ENCODE data around the gene SRCAP.

SRCAP gene

DNA sequence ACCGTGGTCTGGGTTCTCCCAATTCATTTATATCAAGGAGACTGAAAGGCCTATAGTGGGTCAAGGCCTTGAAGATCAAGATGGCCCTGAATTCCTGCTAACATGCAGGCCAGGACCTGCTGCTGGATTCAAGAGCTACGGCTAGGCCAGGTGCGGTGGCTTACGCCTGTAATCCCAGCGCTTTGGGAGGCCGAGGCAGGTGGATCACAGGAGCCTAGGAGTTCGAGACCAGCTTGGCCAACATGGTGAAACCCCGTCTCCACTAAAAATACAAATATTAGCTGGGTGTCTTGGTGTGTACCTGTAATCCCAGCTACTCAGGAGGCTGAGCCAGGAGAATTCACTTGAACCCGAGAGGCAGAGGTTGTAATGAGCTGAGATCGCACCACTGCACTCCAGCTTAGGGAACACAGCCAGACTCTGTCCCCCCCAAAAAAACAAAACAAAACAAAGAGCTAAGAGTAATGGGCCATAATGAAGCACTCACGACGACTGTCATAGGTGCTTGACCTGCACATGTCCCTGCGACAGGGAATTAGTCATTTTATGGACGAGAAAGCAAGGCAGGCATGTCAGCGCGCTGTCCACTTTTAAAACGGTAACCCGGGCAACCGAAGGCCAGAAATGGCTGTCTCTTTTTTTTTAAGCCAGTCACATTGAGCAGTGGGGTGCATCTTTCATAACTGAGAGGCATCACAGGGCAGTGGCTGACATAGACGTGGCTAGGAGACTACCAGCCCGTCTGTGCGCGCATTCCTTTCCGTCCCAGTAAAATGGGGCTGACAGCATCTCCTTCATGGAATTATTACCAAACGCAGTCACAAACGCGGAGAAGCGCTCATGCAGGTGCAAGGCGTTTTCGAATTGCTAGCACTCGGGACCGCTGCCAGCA, 41.8 kb upstream of the SRCAP start (continued):
- TF ChIP-seq ZNF302 (tag by site-specific recombination; IDR thresholded peaks at IDR 0.05; ENCODE audit: low read depth): no peak
- TF ChIP-seq MEIS1 (CRISPR knock-in tag; IDR thresholded peaks at IDR 0.05; ENCODE audit: borderline replicate concordance): peak; percentile 47; the same call in 1 of the 2 replicates
- peak; percentile 62; the same call in 1 of the 2 replicates for TF ChIP-seq SCRT2 (tag by site-specific recombination; IDR thresholded peaks at IDR 0.05)
- no peak for TF ChIP-seq ZNF792 (tag by site-specific recombination; IDR thresholded peaks at IDR 0.05)
- TF ChIP-seq HOXC10 (CRISPR knock-in tag; IDR thresholded peaks at IDR 0.05): no peak
- 0 out of 2 replicates have a peak, but pooled peaks have one; percentile 74 for TF ChIP-seq ZNF2 (tag by site-specific recombination; IDR thresholded peaks at IDR 0.05)
- TF ChIP-seq ZFP41 (tag by site-specific recombination; IDR thresholded peaks at IDR 0.05; ENCODE audit: borderline replicate concordance): no peak
- TF ChIP-seq ZNF223 (tag by site-specific recombination; IDR thresholded peaks at IDR 0.05): no peak
- TF ChIP-seq MZF1 (tag by site-specific recombination; IDR thresholded peaks at IDR 0.05; ENCODE audit: borderline replicate concordance): no peak
- TF ChIP-seq GLIS2 (tag by site-specific recombination; IDR thresholded peaks at IDR 0.05): no peak
- TF ChIP-seq ZNF596 (tag by site-specific recombination; IDR thresholded peaks at IDR 0.05): no peak
- no peak for TF ChIP-seq ZNF404 (tag by site-specific recombination; IDR thresholded peaks at IDR 0.05)
- no peak for TF ChIP-seq ZNF670 (tag by site-specific recombination; IDR thresholded peaks at IDR 0.05; ENCODE audit: low read depth)
- TF ChIP-seq ZNF629 (tag by site-specific recombination; IDR thresholded peaks at IDR 0.05): no peak
- 0 out of 2 replicates have a peak, but pooled peaks have one; percentile 22 for TF ChIP-seq ZXDB (tag by site-specific recombination; IDR thresholded peaks at IDR 0.05)
- TF ChIP-seq, protein P1, sequence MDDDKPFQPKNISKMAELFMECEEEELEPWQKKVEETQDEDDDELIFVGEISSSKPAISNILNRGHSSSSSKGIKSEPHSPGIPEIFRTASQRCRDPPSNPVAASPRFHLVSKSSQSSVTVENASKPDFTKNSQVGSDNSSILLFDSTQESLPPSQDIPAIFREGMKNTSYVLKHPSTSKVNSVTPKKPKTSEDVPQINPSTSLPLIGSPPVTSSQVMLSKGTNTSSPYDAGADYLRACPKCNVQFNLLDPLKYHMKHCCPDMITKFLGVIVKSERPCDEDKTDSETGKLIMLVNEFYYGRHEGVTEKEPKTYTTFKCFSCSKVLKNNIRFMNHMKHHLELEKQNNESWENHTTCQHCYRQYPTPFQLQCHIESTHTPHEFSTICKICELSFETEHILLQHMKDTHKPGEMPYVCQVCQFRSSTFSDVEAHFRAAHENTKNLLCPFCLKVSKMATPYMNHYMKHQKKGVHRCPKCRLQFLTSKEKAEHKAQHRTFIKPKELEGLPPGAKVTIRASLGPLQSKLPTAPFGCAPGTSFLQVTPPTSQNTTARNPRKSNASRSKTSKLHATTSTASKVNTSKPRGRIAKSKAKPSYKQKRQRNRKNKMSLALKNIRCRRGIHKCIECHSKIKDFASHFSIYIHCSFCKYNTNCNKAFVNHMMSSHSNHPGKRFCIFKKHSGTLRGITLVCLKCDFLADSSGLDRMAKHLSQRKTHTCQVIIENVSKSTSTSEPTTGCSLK (tag by site-specific recombination; IDR thresholded peaks at IDR 0.05): no peak
- TF ChIP-seq ZNF112 (tag by site-specific recombination; IDR thresholded peaks at IDR 0.05): no peak
- TF ChIP-seq, protein P2, sequence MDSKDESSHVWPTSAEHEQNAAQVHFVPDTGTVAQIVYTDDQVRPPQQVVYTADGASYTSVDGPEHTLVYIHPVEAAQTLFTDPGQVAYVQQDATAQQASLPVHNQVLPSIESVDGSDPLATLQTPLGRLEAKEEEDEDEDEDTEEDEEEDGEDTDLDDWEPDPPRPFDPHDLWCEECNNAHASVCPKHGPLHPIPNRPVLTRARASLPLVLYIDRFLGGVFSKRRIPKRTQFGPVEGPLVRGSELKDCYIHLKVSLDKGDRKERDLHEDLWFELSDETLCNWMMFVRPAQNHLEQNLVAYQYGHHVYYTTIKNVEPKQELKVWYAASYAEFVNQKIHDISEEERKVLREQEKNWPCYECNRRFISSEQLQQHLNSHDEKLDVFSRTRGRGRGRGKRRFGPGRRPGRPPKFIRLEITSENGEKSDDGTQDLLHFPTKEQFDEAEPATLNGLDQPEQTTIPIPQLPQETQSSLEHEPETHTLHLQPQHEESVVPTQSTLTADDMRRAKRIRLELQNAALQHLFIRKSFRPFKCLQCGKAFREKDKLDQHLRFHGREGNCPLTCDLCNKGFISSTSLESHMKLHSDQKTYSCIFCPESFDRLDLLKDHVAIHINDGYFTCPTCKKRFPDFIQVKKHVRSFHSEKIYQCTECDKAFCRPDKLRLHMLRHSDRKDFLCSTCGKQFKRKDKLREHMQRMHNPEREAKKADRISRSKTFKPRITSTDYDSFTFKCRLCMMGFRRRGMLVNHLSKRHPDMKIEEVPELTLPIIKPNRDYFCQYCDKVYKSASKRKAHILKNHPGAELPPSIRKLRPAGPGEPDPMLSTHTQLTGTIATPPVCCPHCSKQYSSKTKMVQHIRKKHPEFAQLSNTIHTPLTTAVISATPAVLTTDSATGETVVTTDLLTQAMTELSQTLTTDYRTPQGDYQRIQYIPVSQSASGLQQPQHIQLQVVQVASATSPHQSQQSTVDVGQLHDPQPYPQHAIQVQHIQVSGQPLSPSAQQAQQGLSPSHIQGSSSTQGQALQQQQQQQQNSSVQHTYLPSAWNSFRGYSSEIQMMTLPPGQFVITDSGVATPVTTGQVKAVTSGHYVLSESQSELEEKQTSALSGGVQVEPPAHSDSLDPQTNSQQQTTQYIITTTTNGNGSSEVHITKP (tag by site-specific recombination; IDR thresholded peaks at IDR 0.05): peak; percentile 64
- no peak for TF ChIP-seq ZNF169 (tag by site-specific recombination; IDR thresholded peaks at IDR 0.05)
- no peak for TF ChIP-seq ZNF561 (tag by site-specific recombination; IDR thresholded peaks at IDR 0.05; ENCODE audit: borderline replicate concordance)
- no peak for TF ChIP-seq ZNF549 (tag by site-specific recombination; IDR thresholded peaks at IDR 0.05)
- TF ChIP-seq, protein P3, sequence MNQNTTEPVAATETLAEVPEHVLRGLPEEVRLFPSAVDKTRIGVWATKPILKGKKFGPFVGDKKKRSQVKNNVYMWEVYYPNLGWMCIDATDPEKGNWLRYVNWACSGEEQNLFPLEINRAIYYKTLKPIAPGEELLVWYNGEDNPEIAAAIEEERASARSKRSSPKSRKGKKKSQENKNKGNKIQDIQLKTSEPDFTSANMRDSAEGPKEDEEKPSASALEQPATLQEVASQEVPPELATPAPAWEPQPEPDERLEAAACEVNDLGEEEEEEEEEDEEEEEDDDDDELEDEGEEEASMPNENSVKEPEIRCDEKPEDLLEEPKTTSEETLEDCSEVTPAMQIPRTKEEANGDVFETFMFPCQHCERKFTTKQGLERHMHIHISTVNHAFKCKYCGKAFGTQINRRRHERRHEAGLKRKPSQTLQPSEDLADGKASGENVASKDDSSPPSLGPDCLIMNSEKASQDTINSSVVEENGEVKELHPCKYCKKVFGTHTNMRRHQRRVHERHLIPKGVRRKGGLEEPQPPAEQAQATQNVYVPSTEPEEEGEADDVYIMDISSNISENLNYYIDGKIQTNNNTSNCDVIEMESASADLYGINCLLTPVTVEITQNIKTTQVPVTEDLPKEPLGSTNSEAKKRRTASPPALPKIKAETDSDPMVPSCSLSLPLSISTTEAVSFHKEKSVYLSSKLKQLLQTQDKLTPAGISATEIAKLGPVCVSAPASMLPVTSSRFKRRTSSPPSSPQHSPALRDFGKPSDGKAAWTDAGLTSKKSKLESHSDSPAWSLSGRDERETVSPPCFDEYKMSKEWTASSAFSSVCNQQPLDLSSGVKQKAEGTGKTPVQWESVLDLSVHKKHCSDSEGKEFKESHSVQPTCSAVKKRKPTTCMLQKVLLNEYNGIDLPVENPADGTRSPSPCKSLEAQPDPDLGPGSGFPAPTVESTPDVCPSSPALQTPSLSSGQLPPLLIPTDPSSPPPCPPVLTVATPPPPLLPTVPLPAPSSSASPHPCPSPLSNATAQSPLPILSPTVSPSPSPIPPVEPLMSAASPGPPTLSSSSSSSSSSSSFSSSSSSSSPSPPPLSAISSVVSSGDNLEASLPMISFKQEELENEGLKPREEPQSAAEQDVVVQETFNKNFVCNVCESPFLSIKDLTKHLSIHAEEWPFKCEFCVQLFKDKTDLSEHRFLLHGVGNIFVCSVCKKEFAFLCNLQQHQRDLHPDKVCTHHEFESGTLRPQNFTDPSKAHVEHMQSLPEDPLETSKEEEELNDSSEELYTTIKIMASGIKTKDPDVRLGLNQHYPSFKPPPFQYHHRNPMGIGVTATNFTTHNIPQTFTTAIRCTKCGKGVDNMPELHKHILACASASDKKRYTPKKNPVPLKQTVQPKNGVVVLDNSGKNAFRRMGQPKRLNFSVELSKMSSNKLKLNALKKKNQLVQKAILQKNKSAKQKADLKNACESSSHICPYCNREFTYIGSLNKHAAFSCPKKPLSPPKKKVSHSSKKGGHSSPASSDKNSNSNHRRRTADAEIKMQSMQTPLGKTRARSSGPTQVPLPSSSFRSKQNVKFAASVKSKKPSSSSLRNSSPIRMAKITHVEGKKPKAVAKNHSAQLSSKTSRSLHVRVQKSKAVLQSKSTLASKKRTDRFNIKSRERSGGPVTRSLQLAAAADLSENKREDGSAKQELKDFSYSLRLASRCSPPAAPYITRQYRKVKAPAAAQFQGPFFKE (tag by site-specific recombination; IDR thresholded peaks at IDR 0.05; ENCODE audit: borderline replicate concordance): no peak
- TF ChIP-seq, protein P4, sequence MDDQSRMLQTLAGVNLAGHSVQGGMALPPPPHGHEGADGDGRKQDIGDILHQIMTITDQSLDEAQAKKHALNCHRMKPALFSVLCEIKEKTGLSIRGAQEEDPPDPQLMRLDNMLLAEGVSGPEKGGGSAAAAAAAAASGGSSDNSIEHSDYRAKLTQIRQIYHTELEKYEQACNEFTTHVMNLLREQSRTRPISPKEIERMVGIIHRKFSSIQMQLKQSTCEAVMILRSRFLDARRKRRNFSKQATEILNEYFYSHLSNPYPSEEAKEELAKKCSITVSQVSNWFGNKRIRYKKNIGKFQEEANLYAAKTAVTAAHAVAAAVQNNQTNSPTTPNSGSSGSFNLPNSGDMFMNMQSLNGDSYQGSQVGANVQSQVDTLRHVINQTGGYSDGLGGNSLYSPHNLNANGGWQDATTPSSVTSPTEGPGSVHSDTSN (CRISPR knock-in tag; IDR thresholded peaks at IDR 0.05): no peak
- no peak for TF ChIP-seq ZNF23 (tag by site-specific recombination; IDR thresholded peaks at IDR 0.05; ENCODE audit: borderline replicate concordance)
- TF ChIP-seq, protein P5, sequence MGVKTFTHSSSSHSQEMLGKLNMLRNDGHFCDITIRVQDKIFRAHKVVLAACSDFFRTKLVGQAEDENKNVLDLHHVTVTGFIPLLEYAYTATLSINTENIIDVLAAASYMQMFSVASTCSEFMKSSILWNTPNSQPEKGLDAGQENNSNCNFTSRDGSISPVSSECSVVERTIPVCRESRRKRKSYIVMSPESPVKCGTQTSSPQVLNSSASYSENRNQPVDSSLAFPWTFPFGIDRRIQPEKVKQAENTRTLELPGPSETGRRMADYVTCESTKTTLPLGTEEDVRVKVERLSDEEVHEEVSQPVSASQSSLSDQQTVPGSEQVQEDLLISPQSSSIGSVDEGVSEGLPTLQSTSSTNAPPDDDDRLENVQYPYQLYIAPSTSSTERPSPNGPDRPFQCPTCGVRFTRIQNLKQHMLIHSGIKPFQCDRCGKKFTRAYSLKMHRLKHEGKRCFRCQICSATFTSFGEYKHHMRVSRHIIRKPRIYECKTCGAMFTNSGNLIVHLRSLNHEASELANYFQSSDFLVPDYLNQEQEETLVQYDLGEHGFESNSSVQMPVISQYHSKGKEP (tag by site-specific recombination; IDR thresholded peaks at IDR 0.05): no peak

Measured in HEK293 (cell line).